AG09319 (cell line): Measurements from ENCODE around the gene NPAS3.

ENCODE experiments used
- DNase-seq: peaks from one replicate; pipeline ENCODE4 v3.0.0-alpha.2; 2010; ENCODE audit warnings: low read depth; ENCODE audit errors: extremely low read depth
- CTCF ChIP-seq: IDR thresholded peaks from 2 replicates; pipeline ENCODE4 v1.5.1; 2011; ENCODE audit warnings: low read depth, mild to moderate bottlenecking, inconsistent platforms, low read length, moderate library complexity

NPAS3 gene

GRCh38 chr14:33103966-33104365 lies 165.3 kb downstream of the NPAS3 start:
- no peak for DNase-seq
- TF ChIP-seq CTCF, result no peak

GRCh38 chr14:33110737-33111443 lies 172.2 kb downstream of the NPAS3 start:
- no peak for TF ChIP-seq CTCF
- no peak for DNase-seq

- TF ChIP-seq CTCF, result no peak
- no peak for DNase-seq
Observed at GRCh38 chr14:33114331-33114730, 175.7 kb downstream of the NPAS3 start.

GRCh38 chr14:33118668-33119067 lies 180.0 kb downstream of the NPAS3 start:
- TF ChIP-seq CTCF, result no peak
- DNase-seq, result no peak

GRCh38 chr14:33120341-33120740 lies 181.7 kb downstream of the NPAS3 start:
- no peak for TF ChIP-seq CTCF

GRCh38 chr14:33120966-33121365 lies 182.3 kb downstream of the NPAS3 start:
- no peak for TF ChIP-seq CTCF
- no peak for DNase-seq

More at GRCh38 chr14:33120341-33120740, 181.7 kb downstream of the NPAS3 start:
- DNase-seq, result no peak

GRCh38 chr14:33123281-33123680 lies 184.6 kb downstream of the NPAS3 start:
- TF ChIP-seq CTCF, result no peak
- DNase-seq, result no peak
